Measurements from ENCODE around the gene EML1. TPM values are rescaled to one million over a fixed set of nuclear protein-coding genes. Genes with fewer than 3 reads are reported as not detected.

The EML1 gene
- total RNA-seq, 1 experiment from 2014 or later: 16.1 TPM

DNA sequence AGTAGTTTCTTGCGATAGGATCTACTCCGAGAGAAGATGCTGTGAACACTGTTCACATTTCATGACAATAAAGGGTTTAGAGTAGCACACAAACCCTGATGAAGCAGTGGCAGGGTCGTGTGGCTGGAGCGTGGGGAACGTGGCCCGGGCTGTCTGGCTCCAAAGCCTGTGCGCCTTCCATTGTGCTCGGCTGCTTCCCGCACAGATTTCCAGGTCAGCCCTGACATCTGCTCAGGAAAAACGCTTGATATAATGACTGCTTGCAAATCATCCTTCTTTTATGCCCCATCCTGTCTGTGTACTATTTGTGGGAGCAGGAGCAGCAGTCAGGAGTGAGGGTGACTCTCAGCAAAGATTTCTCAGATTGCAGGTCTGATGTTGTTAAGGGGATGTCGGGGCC, 78.6 kb downstream of the EML1 start (continued):
- TF ChIP-seq TCF7 (CRISPR knock-in tag; IDR thresholded peaks at IDR 0.05; ENCODE audit: low read depth): no peak
- no peak for TF ChIP-seq ZNF425 (CRISPR knock-in tag; conservative IDR thresholded peaks at IDR 0.05)
- no peak for TF ChIP-seq IRF1 (CRISPR knock-in tag; IDR thresholded peaks at IDR 0.05)
- TF ChIP-seq RELA (CRISPR knock-in tag; IDR thresholded peaks at IDR 0.05; ENCODE audit: borderline replicate concordance): no peak
- TF ChIP-seq, protein P1, sequence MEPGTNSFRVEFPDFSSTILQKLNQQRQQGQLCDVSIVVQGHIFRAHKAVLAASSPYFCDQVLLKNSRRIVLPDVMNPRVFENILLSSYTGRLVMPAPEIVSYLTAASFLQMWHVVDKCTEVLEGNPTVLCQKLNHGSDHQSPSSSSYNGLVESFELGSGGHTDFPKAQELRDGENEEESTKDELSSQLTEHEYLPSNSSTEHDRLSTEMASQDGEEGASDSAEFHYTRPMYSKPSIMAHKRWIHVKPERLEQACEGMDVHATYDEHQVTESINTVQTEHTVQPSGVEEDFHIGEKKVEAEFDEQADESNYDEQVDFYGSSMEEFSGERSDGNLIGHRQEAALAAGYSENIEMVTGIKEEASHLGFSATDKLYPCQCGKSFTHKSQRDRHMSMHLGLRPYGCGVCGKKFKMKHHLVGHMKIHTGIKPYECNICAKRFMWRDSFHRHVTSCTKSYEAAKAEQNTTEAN (CRISPR knock-in tag; IDR thresholded peaks at IDR 0.05): no peak
- TF ChIP-seq USF2 (CRISPR knock-in tag; IDR thresholded peaks at IDR 0.05): no peak
- TF ChIP-seq PRRX2 (CRISPR knock-in tag; IDR thresholded peaks at IDR 0.05): no peak
- TF ChIP-seq CBFB (CRISPR knock-in tag; IDR thresholded peaks at IDR 0.05; ENCODE audit: low read depth): no peak
- TF ChIP-seq ATF3 (CRISPR knock-in tag; conservative IDR thresholded peaks at IDR 0.05): no peak
- TF ChIP-seq, protein P2, sequence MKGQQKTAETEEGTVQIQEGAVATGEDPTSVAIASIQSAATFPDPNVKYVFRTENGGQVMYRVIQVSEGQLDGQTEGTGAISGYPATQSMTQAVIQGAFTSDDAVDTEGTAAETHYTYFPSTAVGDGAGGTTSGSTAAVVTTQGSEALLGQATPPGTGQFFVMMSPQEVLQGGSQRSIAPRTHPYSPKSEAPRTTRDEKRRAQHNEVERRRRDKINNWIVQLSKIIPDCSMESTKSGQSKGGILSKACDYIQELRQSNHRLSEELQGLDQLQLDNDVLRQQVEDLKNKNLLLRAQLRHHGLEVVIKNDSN (CRISPR knock-in tag; IDR thresholded peaks at IDR 0.05): no peak
- TF ChIP-seq MYBL2 (CRISPR knock-in tag; IDR thresholded peaks at IDR 0.05): no peak
- TF ChIP-seq, protein P3, sequence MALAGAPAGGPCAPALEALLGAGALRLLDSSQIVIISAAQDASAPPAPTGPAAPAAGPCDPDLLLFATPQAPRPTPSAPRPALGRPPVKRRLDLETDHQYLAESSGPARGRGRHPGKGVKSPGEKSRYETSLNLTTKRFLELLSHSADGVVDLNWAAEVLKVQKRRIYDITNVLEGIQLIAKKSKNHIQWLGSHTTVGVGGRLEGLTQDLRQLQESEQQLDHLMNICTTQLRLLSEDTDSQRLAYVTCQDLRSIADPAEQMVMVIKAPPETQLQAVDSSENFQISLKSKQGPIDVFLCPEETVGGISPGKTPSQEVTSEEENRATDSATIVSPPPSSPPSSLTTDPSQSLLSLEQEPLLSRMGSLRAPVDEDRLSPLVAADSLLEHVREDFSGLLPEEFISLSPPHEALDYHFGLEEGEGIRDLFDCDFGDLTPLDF (CRISPR knock-in tag; IDR thresholded peaks at IDR 0.05): no peak
- no peak for TF ChIP-seq PREB (CRISPR knock-in tag; IDR thresholded peaks at IDR 0.05; ENCODE audit: borderline replicate concordance)

DNA sequence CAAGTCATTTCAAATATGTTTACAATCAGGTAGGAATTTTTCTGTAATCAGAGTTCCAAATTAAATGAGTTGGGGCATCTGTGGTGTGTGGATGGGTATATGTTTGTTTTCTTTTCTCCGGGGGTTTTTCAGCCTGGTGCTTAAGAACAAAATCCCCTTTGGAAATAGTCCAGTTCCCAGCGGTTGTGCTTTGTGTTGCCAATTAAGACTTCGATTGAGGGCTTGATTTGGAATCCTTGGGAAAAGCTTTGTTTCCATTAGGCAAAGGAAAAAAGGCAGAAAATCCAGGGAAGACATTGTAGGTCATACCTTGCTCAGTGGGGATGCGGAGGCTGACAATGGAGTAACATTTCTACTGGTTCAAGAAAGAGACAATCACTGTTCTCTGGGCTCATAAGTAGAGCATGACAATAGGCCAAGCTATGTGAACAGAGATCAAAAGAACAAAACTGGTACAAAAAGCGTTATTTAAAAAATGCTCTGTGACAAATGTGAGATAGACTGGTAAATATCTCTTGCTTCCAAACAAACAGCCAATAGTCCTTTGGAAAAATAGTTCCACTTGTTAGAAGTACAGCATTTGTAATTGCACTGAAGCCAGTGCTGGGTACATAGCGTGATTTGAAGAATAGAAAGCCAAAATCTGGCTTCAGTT, 79.7 kb downstream of the EML1 start:
- CTCF ChIA-PET: interaction anchor here (0.6 to 1.0 kb wide), 4 partner anchors 12 to 314 kb away, joined by 3 to 5 read pairs (median 4); no protein-coding TSS in a partner anchor
- peak overlapping the region; percentile 67 for H3K27ac Mint-ChIP-seq

More for the DNA sequence above, 79.7 kb downstream of the EML1 start:
- Mint-ChIP-seq H3K4me3 (peak overlapping the region; percentile 11; the same call in 1 of the 2 replicates), H3K4me1 (peaks cover 56% of the 10 kb centered on the region), H3K36me3 (no peaks in the 10 kb centered on the region), H3K27me3 (ENCODE audit: low read depth) (peaks cover 36% of the 10 kb centered on the region), H3K9me3 (no peaks in the 10 kb centered on the region)
- peak; percentile 36 for DNase-seq (ENCODE audit: low spot score)
- TF ChIP-seq ZMAT4 (CRISPR knock-in tag; IDR thresholded peaks at IDR 0.05): 0 out of 2 replicates have a peak, but pooled peaks have one; percentile 69
- TF ChIP-seq, protein P4, sequence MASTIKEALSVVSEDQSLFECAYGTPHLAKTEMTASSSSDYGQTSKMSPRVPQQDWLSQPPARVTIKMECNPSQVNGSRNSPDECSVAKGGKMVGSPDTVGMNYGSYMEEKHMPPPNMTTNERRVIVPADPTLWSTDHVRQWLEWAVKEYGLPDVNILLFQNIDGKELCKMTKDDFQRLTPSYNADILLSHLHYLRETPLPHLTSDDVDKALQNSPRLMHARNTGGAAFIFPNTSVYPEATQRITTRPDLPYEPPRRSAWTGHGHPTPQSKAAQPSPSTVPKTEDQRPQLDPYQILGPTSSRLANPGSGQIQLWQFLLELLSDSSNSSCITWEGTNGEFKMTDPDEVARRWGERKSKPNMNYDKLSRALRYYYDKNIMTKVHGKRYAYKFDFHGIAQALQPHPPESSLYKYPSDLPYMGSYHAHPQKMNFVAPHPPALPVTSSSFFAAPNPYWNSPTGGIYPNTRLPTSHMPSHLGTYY (CRISPR knock-in tag; IDR thresholded peaks at IDR 0.05): no peak
- TF ChIP-seq CREM (CRISPR knock-in tag; IDR thresholded peaks at IDR 0.05): no peak
- TF ChIP-seq, protein P5, sequence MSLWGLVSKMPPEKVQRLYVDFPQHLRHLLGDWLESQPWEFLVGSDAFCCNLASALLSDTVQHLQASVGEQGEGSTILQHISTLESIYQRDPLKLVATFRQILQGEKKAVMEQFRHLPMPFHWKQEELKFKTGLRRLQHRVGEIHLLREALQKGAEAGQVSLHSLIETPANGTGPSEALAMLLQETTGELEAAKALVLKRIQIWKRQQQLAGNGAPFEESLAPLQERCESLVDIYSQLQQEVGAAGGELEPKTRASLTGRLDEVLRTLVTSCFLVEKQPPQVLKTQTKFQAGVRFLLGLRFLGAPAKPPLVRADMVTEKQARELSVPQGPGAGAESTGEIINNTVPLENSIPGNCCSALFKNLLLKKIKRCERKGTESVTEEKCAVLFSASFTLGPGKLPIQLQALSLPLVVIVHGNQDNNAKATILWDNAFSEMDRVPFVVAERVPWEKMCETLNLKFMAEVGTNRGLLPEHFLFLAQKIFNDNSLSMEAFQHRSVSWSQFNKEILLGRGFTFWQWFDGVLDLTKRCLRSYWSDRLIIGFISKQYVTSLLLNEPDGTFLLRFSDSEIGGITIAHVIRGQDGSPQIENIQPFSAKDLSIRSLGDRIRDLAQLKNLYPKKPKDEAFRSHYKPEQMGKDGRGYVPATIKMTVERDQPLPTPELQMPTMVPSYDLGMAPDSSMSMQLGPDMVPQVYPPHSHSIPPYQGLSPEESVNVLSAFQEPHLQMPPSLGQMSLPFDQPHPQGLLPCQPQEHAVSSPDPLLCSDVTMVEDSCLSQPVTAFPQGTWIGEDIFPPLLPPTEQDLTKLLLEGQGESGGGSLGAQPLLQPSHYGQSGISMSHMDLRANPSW (CRISPR knock-in tag; conservative IDR thresholded peaks at IDR 0.05; ENCODE audit: low read depth): no peak
- TF ChIP-seq TEAD1 (CRISPR knock-in tag; IDR thresholded peaks at IDR 0.05): peak; percentile 43; the same call in 1 of the 2 replicates
- POLR2A ChIA-PET: no interaction called here
- ATAC-seq: peak; percentile 79

All from WTC11 (cell line).